Neural crest cell (in vitro differentiated cells): Measurements from ENCODE around the gene CDH23. TPM values are rescaled to one million over a fixed set of nuclear protein-coding genes. Genes with fewer than 3 reads are reported as not detected.

Experiments used
- DNase-seq: peaks from one replicate; pipeline ENCODE4 v3.0.0; 2021; ENCODE audit warnings: low read depth, mixed read lengths, low spot score
- H3K27ac Mint-ChIP-seq: one replicate; pipeline ENCODE4 v1.8.0; 2021; ENCODE audit warnings: mild to moderate bottlenecking, mixed read lengths; ENCODE audit not compliant: unreplicated experiment
- H3K27me3 Mint-ChIP-seq: 2 replicates; pipeline ENCODE4 v1.8.0; 2021; ENCODE audit warnings: low read depth, mild to moderate bottlenecking, mixed read lengths
- H3K36me3 Mint-ChIP-seq: 2 replicates; pipeline ENCODE4 v1.8.0; 2021; ENCODE audit warnings: low read depth, mild to moderate bottlenecking, mixed read lengths
- H3K4me1 Mint-ChIP-seq: 2 replicates; pipeline ENCODE4 v1.8.0; 2021; ENCODE audit warnings: mixed read lengths
- H3K4me3 Mint-ChIP-seq: one replicate; pipeline ENCODE4 v1.8.0; 2021; ENCODE audit warnings: mild to moderate bottlenecking, mixed read lengths
- H3K9me3 Mint-ChIP-seq: 2 replicates; pipeline ENCODE4 v1.8.0; 2021; ENCODE audit warnings: mixed read lengths
- CTCF ChIP-seq: fragments of 200-600 bp; sonication (generic); conservative IDR thresholded peaks from 2 replicates; pipeline ENCODE4 v1.5.0; 2021; ENCODE audit warnings: antibody characterized with exemption, mild to moderate bottlenecking
- total RNA-seq: library from RNA; stranded (reverse); gene quantifications from 2 replicates; pipeline ENCODE4 v1.2.1, GENCODE V29; 2021

Gene CDH23
- total RNA-seq, 1 donor from 2014 or later, result 2.6 TPM

- Mint-ChIP-seq H3K27me3 (peaks cover 21% of the 10 kb centered on the region), H3K27ac (no peak overlapping the region), H3K4me3 (no peak overlapping the region), H3K9me3 (no peaks in the 10 kb centered on the region), H3K36me3 (no peaks in the 10 kb centered on the region), H3K4me1 (no peaks in the 10 kb centered on the region)
- DNase-seq, result no peak
- no peak for TF ChIP-seq CTCF
These were observed 156.7 kb downstream of the CDH23 start for GRCh38 chr10:71553432-71553831.

GRCh38 chr10:71554671-71555070, 158.0 kb downstream of the CDH23 start:
- Mint-ChIP-seq H3K9me3 (no peaks in the 10 kb centered on the region), H3K36me3 (no peaks in the 10 kb centered on the region), H3K4me3 (no peak overlapping the region), H3K27me3 (peaks cover 25% of the 10 kb centered on the region), H3K4me1 (no peaks in the 10 kb centered on the region), H3K27ac (no peak overlapping the region)
- DNase-seq, result no peak
- TF ChIP-seq CTCF, result no peak

- Mint-ChIP-seq H3K36me3 (no peaks in the 10 kb centered on the region), H3K27me3 (peaks cover 30% of the 10 kb centered on the region), H3K9me3 (no peaks in the 10 kb centered on the region), H3K27ac (no peak overlapping the region), H3K4me3 (no peak overlapping the region), H3K4me1 (no peaks in the 10 kb centered on the region)
- no peak for TF ChIP-seq CTCF
- no peak for DNase-seq
These were observed 158.5 kb downstream of the CDH23 start for GRCh38 chr10:71555087-71555723.

GRCh38 chr10:71555724-71556119, 159.0 kb downstream of the CDH23 start:
- Mint-ChIP-seq H3K4me1 (no peaks in the 10 kb centered on the region), H3K27ac (no peak overlapping the region), H3K27me3 (peaks cover 32% of the 10 kb centered on the region), H3K36me3 (no peaks in the 10 kb centered on the region), H3K4me3 (no peak overlapping the region), H3K9me3 (no peaks in the 10 kb centered on the region)
- no peak for DNase-seq
- TF ChIP-seq CTCF, result no peak

GRCh38 chr10:71558991-71559390, 162.3 kb downstream of the CDH23 start:
- peaks cover 28% of the 10 kb centered on the region for H3K27me3 Mint-ChIP-seq
- H3K4me1 Mint-ChIP-seq, result peaks cover 7% of the 10 kb centered on the region

More at GRCh38 chr10:71558991-71559390, 162.3 kb downstream of the CDH23 start:
- no peak for DNase-seq
- Mint-ChIP-seq H3K36me3 (no peaks in the 10 kb centered on the region), H3K4me3 (no peak overlapping the region), H3K9me3 (no peaks in the 10 kb centered on the region), H3K27ac (no peak overlapping the region)
- TF ChIP-seq CTCF, result no peak
